Stimulated activated CD8-positive, alpha-beta memory T cell treated with anti-CD3 and anti-CD28 coated beads, Interleukin-15, amount 100 ng/mL, for 4 hours (primary cell): Measurements from ENCODE around the gene RETREG2.
"Not testable (repeated sequence)": the region's sequence is repeated elsewhere in the genome, so short reads cannot be mapped to it uniquely, and the experiment has no call there.

Experiments used
- DNase-seq, 2 donors: peaks; one replicate each; pipeline ENCODE4 v3.0.0-alpha.2; 2020; ENCODE audit warnings: low read depth in 2 of 2

RETREG2 gene

DNA sequence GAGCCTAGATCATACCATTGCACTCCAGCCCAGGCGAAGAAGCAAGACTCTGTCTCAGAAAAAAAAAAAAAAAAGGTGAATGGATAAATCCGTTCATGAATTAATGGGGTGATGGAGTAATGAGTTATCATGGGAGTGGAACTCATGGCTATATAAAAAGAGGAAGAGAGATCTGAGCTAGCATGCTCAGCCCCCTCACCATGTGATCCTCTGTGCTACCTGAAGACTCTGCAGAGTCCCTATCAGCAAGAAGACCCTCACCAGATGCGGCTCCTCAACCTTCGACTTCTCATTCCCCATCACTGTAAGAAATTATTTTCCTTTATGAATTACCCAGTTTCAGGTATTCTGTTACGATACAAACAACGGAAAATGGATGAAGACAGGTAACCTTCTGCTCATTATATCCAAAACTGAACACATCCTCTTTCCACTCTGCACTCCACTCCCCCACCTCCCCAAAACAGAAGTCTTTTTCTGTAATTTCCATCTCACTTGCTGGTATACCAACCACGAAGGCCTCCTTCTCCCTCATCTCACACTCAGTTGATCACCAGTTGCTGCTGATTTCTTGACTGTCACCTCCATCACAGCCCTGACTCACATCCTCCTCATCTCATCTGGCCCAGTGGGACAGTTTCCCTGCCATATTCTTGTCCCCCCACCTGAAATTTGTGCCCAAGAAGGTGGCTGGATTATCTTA is 8.8 kb downstream of the RETREG2 start:
- DNase-seq, result no peak

DNA sequence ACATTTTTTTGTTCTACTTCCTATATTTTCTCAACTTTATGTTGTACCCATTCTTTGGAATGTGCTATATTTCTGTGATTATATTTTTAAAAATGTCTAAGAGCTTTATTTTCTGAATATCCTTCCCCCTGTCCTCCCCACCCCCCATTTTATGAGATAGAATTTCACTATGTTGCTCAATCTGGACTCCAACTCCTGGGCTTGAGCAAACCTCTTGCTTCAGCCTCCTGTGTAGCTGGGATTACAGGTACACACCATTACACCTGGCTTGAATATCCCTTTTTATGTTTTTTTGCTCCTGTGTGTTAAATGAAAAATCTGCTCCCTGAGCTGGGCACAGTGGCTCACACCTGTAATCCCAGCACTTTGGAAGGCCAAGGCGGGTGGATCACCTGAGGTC is 19.3 kb downstream of the RETREG2 start:
- DNase-seq, result no peak

DNA sequence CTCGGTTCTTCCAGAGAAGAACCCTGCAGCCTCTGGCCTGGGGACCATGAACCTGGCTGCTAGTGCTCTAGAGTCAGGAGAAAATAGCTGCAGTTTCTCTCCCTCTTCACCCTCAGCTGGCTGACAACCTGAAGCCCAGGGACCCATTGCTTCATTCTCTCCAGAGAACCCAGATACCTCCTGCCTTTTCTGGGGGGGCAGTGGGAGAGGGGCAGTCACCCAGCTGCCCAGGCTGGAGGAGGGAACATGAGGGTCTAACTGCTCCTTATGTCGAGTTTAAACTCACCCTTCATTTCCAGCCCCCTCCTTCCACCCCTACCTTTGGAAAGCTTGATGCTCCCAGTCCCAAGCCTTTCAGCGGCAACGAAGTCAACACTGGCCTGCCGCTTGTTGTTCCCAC is 20.9 kb downstream of the RETREG2 start:
- DNase-seq, result no peak

DNA sequence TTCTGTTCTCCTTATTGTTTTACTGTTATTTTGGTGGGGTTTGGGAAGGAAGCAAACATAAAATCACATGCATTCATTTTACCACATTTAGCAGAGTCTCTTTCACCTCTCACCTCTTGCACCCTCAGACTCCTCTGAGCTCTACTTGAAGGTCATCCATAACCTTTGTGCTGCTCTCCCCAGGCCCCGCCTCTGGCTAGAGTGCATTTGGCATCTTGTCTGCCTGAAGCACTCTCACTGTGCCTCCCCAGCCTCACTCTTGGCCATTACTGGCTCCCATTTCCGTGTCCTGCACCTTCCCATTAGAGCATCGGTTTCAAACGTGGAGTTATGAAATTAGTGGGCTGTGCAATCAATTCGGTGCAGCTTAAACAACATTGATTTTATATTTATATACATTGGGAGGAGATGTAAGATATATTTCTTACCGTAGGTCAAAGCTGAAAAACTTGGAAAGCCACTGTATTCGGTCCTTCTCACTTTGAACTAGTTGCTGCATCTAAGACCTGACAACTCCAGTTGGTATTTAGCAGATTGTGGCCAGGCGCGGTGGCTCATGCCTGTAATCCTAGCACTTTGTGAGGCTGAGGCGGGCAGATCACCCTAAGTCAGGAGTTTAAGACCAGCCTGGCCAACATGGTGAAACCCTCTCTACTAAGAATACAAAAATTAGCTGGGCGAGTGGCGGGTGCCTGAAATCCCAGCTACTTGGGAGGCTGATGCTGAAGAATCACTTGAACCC is 21.6 kb downstream of the RETREG2 start:
- DNase-seq, result no peak

DNA sequence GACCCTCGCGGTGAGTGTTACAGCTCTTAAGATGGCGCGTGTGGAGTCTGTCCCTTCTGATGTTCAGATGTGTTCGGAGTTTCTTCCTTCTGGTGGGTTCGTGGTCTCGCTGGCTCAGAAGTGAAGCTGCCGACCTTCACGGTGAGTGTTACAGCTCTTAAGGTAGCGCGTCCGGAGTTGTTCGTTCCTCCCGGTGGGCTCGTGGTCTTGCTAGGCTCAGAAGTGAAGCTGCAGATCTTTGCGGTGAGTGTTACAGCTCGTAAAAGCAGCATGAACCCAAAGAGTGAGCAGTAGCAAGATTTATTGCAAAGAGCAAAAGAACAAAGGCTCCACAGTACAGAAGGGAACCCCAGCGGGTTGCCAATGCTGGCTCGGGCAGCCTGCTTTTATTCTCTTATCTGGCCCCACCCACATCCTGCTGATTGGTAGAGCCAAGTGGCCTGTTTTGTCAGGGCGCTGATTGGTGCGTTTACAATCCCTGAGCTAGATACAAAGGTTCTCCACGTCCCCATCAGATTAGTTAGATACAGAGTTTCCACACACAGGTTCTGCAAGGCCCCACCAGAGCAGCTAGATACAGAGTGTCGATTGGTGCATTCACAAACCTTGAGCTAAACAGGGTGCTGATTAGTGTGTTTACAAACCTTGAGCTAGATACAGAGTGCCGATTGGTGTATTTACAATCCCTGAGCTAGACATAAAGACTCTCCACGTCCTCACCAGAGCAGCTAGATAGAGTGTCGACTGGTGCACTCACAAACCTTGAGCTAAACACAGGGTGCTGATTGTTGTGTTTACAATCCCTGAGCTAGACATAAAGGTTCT is 22.6 kb downstream of the RETREG2 start:
- not testable (repeated sequence) for DNase-seq

DNA sequence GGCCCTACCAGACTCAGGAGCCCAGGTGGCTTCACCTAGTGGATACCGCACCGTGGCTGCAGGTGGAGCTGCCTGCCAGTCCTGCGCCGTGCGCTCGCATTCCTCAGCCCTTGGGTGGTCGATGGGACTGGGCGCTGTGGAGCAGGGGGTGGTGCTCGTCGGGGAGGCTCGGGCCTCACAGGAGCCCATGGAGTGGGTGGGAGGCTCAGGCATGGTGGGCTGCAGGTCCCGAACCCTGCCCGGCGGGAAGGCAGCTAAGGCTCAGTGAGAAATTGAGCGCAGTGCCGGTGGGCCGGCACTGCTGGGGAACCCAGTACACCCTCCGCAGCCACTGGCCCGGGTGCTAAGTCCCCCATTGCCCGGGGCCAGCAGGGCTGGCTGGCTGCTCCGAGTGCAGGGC is 23.3 kb downstream of the RETREG2 start:
- not testable (repeated sequence) for DNase-seq

DNA sequence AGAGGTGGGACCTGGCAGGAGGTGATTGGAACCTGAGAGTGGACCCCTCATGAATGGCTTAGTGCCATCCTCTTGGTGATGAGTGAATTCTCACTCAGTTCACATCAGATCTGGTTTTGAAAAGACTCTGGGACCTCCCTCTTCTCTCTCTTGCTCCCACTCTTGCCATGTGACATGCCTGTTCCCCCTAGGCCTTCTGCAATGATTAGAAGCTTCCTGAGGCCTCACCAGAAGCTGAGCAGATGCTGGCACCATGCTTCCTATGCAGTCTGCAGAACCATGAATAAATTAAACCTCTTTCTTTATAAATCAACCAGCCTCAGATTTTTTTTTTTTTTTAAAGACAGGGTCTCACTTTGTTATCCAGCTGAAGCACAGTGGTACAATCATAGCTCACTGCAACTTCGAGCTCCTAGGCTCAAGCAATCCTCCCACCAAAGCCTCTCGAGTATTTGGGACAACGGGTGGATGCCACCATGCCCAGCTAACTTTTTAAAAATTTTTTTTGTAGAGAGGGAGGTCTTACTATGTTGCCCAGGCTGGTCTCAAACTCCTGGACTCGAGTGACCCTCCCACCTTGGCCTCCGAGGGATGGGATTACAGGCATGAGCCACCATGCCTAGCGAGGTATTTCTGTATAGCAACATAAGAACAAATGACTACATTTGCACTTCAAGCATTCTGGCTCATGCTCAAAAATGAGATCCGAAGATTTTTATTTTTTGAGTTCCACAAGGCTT is 26.5 kb downstream of the RETREG2 start:
- DNase-seq, result no peak

DNA sequence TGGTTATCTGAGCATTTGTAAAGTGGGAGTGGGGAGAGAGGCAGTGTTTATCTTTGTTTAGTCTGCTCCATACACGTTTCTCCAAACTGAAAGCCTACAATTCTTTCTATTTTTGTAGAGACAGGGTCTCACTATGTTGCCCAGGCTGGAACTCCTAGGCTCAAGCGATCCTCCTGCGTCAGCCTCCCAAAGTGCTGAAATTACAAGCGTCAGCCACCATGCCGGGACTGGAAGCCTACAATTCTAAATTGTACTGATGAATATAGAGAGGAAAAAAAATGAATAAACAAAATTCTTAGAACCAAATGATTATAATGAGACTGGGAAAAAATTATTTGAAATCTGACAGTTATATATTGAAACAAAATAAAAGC is 27.1 kb downstream of the RETREG2 start:
- DNase-seq, result no peak

DNA sequence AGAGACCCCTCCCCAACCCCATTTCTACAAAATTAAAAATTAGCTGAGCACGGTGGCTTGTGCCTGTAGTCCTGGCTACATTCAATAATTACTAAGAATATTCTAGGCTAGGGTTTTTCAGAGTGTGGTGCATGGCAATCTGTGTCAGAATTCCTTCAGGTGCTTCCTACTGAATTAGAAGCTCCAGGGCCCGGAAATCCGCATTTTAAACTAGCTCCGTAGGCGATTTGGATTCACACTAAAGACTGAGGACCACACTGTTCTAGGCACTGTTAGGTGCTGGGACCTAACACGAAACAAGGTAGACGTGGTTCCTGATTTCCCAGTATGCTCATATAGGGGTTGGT is 27.9 kb downstream of the RETREG2 start:
- no peak for DNase-seq

DNA sequence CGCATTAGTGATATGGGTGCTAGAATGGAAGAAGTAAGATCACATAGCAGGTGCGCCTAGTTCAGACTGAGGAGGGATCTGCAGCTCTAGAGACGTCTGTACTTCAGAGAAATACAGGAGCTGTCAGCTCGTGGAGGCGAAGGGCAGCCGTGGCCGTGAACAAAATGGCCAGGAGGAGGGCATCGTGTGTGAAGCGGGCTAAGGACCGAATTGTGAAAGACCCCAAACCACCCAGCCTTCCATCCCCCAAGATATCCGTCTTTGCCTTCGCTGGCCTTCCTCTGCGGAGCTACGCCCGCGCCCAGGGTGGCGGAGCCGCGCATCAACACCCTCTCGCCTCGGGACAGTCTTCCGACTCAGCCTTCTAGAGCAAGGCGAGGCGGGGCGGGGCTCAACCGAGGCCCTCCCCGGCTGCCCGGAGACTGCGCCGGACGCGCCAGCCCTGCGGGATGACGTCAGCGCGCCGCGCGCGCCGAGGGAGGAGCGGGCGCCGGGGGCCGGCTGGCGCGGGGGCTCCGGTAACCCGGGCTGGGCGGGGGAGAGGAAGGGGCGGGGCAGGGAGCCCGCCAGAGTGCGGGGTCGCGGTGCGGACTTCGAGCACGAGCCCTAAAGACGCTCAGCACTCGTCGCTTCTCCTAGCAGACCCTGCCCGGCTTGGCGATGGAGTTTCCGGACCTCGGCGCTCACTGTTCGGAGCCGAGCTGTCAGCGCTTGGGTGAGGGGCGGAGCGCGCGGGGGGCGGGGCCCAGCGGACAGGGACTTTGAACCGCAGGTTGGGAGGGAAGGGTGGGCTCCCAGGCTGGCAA is 28.5 kb downstream of the RETREG2 start, which contains the start of gene ZFAND2B:
ZFAND2B (plus strand) TSS at position 455 of the 806 bp plus-strand sequence; CDS start at position 661, 206 bp downstream.
- peak; percentile 84 to 92 for DNase-seq

DNA sequence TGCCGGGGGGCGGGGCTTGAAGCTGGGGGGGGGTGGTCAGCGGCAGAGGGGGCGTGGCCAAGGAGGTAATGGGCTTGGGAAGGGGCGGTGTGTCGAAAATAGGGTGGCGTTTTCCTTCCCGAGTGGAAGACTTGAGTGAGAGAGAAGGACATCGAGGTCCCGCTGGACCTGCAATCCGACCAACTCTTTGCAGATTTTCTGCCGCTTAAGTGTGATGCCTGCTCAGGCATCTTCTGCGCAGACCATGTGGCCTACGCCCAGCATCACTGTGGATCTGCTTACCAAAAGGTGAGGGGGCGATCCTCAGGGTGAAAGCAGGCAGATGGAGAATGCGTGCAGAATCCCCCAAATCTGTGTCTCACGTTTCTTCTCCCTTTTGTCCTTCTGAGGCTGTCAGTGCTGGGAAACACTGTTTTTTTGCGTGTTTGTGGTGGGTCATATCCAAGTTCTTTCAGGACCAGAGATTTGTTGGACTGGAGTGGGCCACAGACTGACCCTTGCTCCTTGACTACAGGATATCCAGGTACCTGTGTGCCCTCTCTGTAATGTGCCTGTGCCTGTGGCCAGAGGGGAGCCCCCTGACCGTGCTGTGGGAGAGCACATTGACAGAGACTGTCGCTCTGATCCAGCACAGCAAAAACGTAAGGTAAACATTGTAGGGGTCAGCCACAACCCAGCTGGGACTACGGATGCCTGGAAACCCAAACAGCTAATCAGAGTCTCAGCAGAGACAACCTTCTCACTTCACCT is 29.2 kb downstream of the RETREG2 start:
- no peak for DNase-seq

DNA sequence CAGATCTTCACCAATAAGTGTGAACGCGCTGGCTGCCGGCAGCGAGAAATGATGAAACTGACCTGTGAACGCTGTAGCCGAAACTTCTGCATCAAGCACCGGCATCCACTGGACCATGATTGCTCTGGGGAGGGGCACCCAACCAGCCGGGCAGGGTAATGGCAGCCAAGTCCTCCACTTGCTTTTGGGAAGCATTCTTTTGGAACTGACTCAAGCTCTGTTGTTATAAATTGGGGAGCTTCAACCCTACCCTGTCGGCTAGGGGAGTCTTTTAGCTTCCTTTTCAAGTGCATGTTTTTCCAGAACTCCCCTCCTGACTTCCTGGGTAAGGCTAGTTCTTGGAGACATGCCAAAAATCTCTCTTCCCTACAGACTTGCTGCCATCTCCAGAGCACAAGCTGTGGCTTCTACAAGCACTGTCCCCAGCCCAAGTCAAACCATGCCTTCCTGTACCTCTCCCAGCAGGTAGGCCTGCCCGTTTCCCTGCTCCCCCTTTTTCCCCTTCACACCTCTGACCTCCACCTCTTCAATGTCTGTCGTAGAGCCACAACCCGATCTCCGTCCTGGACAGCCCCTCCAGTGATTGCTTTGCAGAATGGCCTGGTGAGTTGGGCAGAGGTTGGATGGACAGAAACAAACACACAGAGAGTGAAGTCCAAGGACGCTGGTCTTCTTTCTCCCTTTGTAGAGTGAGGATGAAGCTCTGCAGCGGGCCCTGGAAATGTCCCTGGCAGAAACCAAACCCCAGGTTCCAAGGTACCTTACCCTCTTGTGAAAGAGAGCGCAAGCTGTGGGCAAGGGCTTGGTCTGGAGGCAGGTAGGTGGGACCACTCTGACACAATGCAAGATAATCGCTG is 30.0 kb downstream of the RETREG2 start:
- DNase-seq, result no peak

DNA sequence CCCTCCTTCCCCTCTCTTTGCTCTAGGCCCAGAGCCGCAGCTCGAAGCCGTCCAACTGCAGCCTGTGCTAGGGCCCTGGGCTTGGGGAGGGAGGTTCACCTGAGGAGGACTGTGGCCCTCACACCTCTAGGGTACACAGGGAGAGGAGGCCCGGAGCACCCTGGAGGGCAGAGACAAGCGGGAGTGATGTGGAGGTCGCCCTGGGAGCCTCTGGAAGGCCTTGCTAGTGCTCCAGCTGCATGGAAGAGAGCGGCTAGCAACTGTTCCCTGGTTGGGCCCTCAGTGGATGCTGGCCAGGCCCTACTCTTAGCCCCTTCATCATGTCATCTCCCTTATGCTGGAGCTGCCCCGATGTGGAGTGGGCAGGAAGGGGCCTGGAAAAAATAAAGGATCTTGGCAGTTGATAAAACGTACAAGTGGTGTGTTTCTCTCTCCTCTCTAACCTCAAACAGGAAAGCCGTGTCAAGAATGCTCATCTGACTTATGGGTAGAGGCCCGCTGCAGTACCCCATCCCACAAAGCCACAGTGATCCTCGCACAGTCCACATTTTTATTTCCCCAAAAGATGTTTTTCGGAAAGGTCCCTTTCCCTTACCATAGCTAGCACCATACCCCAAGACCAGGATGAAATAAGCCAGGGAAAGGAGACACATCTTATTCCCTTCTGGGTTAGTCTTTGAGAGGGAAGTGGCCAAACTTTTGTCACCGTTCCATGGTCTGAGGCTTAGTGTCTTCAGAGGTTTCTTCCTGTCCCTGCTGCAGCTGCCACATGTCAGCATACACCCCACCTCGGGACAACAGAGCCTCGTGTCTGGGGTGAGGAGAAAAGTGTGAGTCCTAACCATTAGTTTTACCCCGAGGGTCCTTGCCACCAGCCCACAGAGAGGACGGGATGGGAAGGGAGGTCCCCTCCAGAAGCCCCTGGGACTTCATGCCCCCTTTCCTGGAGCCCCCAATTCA is 31.4 kb downstream of the RETREG2 start:
- DNase-seq, result no peak

DNA sequence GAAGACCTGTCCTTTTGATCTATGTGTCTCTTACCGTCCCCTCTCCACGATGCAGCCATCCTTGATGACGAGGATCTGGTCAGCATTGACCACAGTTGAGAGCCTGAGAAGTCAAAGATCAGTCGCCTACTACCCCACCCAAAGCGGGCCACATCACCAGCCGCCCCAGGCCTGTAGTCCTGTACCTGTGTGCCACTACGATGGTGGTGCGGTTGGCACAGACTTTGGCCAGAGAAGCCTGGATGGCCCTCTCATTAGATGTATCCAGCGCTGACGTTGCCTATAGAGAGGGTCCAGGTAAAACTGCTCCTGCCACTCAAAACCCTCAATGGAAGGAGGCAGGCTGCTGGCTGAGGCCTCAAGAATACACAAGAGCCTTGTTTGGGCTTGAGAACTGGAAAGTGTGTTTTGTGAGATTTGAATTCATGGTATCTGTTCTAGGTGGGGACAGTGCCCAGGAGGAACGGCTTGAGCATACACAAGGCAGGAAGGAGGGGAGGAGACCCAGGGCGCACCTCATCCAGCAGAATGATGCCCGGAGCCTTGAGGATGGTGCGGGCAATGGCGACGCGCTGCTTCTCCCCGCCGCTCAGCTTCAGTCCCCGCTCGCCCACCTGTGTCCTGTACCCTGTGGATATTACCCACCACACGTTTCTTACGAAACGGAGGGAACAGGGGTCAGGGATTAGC is 32.3 kb downstream of the RETREG2 start:
- DNase-seq, result no peak

DNA sequence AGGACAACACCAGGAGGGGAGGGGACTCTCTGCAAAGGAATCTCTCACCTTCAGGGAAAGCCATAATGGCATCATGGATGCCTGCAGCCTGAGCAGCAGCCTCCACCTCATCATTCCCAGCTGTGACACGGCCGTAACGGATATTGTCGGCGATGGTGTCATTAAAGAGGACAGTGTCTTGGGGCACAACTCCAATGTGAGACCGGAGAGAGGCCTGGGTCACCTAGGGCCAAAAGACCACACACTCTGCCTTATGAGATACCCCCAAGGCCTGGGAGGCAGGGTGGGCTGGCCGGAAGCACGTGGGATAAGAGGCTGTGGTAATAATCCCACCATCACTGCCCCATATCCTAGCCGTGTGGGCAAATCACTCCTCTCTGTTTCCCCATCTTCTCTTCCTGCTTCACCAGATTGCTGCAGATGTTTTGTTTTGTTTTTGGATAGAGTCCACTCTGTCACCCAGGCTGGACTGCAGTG is 32.8 kb downstream of the RETREG2 start:
- DNase-seq, result no peak

DNA sequence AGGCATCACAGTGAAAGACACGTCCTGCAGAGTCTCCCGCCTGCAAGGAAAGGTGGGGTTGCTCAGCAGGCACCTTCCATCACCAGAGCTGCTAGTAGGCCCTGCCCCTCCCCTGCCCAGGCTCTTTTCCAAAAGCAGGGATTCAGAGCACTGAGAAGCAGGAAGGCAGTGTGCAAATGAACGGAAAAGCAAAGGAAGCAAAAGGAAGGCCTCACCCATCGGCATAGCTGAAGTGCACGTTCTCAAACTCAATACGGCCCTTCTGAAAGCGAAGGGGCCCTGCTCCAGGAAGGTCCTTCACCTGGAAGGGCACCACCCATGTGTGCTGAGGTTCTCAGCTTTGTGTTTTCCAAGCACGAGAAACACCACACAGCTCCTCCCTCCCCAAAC is 34.9 kb downstream of the RETREG2 start:
- DNase-seq, result no peak

DNA sequence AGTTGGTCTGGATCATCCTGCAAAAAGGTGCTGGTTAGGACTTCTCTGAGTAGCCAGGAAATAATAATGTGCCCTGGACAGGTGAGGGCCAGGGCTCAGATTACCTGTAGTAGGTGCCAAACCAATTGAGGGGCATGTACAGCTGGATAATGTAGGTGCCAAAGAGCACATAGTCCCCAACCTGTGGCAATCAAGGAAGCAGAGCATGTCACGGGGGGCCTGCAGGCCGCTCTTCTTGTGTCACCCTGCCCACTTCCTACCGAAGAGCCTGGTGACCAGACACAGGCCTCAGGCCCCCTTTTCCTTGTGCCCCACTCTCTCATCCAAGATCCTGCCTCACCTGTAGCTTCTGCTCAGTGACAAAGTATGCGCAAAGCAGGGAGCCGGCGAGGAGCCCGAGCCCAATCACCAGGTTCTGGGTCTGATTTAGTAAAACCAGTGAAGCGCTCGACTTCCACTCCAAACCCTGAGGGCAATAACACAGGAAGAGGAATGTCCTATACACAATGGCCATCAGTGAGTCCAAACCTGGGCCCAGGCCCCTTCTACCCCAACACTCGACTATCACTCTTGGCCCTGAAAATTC is 35.5 kb downstream of the RETREG2 start:
- no peak for DNase-seq
